HepG2 (cell line): ENCODE results near the gene IL15. TPM values are rescaled to one million over a fixed set of nuclear protein-coding genes. Genes with fewer than 3 reads are reported as not detected.

Source experiments
- ATAC-seq: fragments of 200-7000 bp; cut with Tn5 transposase; 3 replicates; pipeline ENCODE4 v1.9.1; 2020; ENCODE audit warnings: mild to moderate bottlenecking, moderate library complexity
- BruUV-seq: library from RNA; stranded (reverse); fragments of 400-500 nt; replicated peaks from 2 replicates; lab custom pipeline; 2021; lab: Mats Ljungman, UMichigan
- CTCF ChIA-PET: fragments of 300-600 bp; formaldehyde crosslinking; extraction: SDS; loops from one replicate; lab custom pipeline; 2021; ENCODE audit warnings: low total read pairs, inconsistent platforms, low intra/inter-chr PET ratio; lab: Yijun Ruan, JAX
- POLR2A ChIA-PET: fragments of 350-600 bp; sonication (Branson Sonifier 250); formaldehyde crosslinking; loops from one replicate; lab custom pipeline; 2020; ENCODE audit warnings: antibody characterized with exemption, inconsistent platforms; lab: Yijun Ruan, JAX
- DNase-seq: peaks from one replicate; pipeline ENCODE4 v3.0.0-alpha.2; 2015; ENCODE audit warnings: low spot score
- FAIRE-seq: peaks from 3 replicates; lab custom pipeline; 2011; peaks lifted over from hg19 to GRCh38; lab: Jason Lieb, UNC
- H2AFZ ChIP-seq: one replicate; pipeline ENCODE4 v1.6.1; 2011; ENCODE audit warnings: low read length, inconsistent platforms
- H3K27ac ChIP-seq: fragments of 300-600 bp; 3 replicates; pipeline ENCODE4 v1.8.0; 2011; ENCODE audit warnings: mixed run types, mild to moderate bottlenecking, mixed read lengths, low read length, inconsistent platforms; ENCODE audit not compliant: insufficient read depth; ENCODE audit errors: extremely low read length
- H3K27me3 ChIP-seq, 2 experiments: fragments of 200-600 bp in 1 of 2; 2 replicates in 1 of 2; 3 replicates in 1 of 2; pipeline versions ENCODE4 v1.6.0 to v1.8.0; 2011; ENCODE audit warnings: low read length in 2 of 2, mild to moderate bottlenecking in 2 of 2, moderate library complexity in 2 of 2, inconsistent platforms in 1 of 2; ENCODE audit not compliant: insufficient read depth in 2 of 2, control insufficient read depth in 1 of 2
- H3K36me3 ChIP-seq, 2 experiments: fragments of 200-600 bp in 1 of 2; replicated peaks in 1 of 2; 2 replicates in 1 of 2; 3 replicates in 1 of 2; pipeline versions ENCODE4 v1.5.1 to v1.8.0; 2011; ENCODE audit warnings: low read length in 2 of 2, inconsistent platforms in 1 of 2; ENCODE audit not compliant: insufficient read depth in 2 of 2, control insufficient read depth in 1 of 2
- H3K4me1 ChIP-seq: 2 replicates; pipeline ENCODE4 v1.5.1; 2012; ENCODE audit warnings: low read length, inconsistent platforms; ENCODE audit not compliant: insufficient read depth
- H3K4me2 ChIP-seq: 2 replicates; pipeline ENCODE4 v1.6.0; 2011; ENCODE audit warnings: low read depth, low read length, inconsistent platforms
- H3K4me3 ChIP-seq, 3 experiments: fragments of 200-600 bp in 1 of 3; sonication (generic), shearing (Covaris generic) in 1 of 3; replicated peaks in 1 of 3; 2 replicates each; pipeline ENCODE4 v1.5.1; 2011 to 2016; ENCODE audit warnings: low read length in 3 of 3, inconsistent platforms in 2 of 3, low read depth in 2 of 3, mild to moderate bottlenecking in 2 of 3, control low read depth in 1 of 3, mixed read lengths in 1 of 3; ENCODE audit not compliant: insufficient read depth in 1 of 3
- H3K79me2 ChIP-seq: one replicate; pipeline ENCODE4 v1.6.1; 2011; ENCODE audit warnings: low read length, inconsistent platforms; ENCODE audit not compliant: insufficient read depth
- H3K9ac ChIP-seq: 2 replicates; pipeline ENCODE4 v1.6.0; 2011; ENCODE audit warnings: mild to moderate bottlenecking, low read depth, low read length, inconsistent platforms; ENCODE audit not compliant: insufficient read depth
- H3K9me3 ChIP-seq: 2 replicates; pipeline ENCODE4 v1.5.1; 2012; ENCODE audit warnings: mild to moderate bottlenecking, low read length
- H4K20me1 ChIP-seq: 2 replicates; pipeline ENCODE4 v1.6.0; 2011; ENCODE audit warnings: inconsistent platforms, mild to moderate bottlenecking, low read length, moderate library complexity; ENCODE audit not compliant: insufficient read depth
- ADNP ChIP-seq: sonication (generic); formaldehyde crosslinking; IDR thresholded peaks from 2 replicates; pipeline ENCODE4 v1.4.0; 2020; ENCODE audit warnings: missing genetic modification reagents
- CEBPB ChIP-seq: IDR thresholded peaks from 2 replicates; pipeline ENCODE4 v1.6.1; 2011; ENCODE audit warnings: low read depth, low read length, improper control_type of control experiment, borderline replicate concordance
- CENPT ChIP-seq: sonication (generic); formaldehyde crosslinking; IDR thresholded peaks from 2 replicates; pipeline ENCODE4 v1.8.0; 2022; ENCODE audit warnings: low read depth, mild to moderate bottlenecking, moderate library complexity, missing genetic modification reagents
- CENPX ChIP-seq: sonication (generic); formaldehyde crosslinking; IDR thresholded peaks from 2 replicates; pipeline ENCODE4 v1.9.0; 2021; ENCODE audit warnings: mild to moderate bottlenecking, missing genetic modification reagents, moderate library complexity
- DBP ChIP-seq: sonication (generic); formaldehyde crosslinking; IDR thresholded peaks from 2 replicates; pipeline ENCODE4 v1.4.0; 2020; ENCODE audit warnings: missing genetic modification reagents; ENCODE audit errors: not compliant biosample characterization
- HDAC2 ChIP-seq: sonication (generic); formaldehyde crosslinking; IDR thresholded peaks from 2 replicates; pipeline ENCODE4 v1.4.0; 2020; ENCODE audit warnings: missing genetic modification reagents
- NFRKB ChIP-seq: fragments of 450-650 bp; IDR thresholded peaks from 2 replicates; pipeline ENCODE4 v1.6.1; 2017
- PHB2 ChIP-seq: fragments of 450-650 bp; IDR thresholded peaks from 2 replicates; pipeline ENCODE4 v1.6.1; 2018; ENCODE audit not compliant: partially characterized antibody
- PHF8 ChIP-seq: sonication (generic); formaldehyde crosslinking; IDR thresholded peaks from 2 replicates; pipeline ENCODE4 v1.5.0; 2020; ENCODE audit warnings: missing genetic modification reagents
- PLSCR1 ChIP-seq: sonication (generic); formaldehyde crosslinking; IDR thresholded peaks from 2 replicates; pipeline ENCODE4 v1.5.0; 2020; ENCODE audit warnings: missing genetic modification reagents, mild to moderate bottlenecking, borderline replicate concordance
- RARA ChIP-seq: IDR thresholded peaks from 2 replicates; pipeline ENCODE4 v1.6.1; 2016; ENCODE audit warnings: missing genetic modification reagents, missing compliant biosample characterization
- SOX6 ChIP-seq, 2 experiments: fragments of 450-650 bp in 1 of 2; sonication (generic) in 1 of 2; formaldehyde crosslinking in 1 of 2; IDR thresholded peaks; 2 replicates each; pipeline versions ENCODE4 v1.4.0 to v1.6.1; 2017 to 2020; ENCODE audit warnings: antibody characterized with exemption in 1 of 2, mild to moderate bottlenecking in 1 of 2, missing genetic modification reagents in 1 of 2
- ZMYM2 ChIP-seq: sonication (generic); formaldehyde crosslinking; IDR thresholded peaks from 2 replicates; pipeline ENCODE4 v1.8.0; 2022; ENCODE audit warnings: mild to moderate bottlenecking, missing genetic modification reagents
- ZNF224 ChIP-seq: sonication (generic); formaldehyde crosslinking; IDR thresholded peaks from 2 replicates; pipeline ENCODE4 v1.5.0; 2020; ENCODE audit warnings: mild to moderate bottlenecking, missing genetic modification reagents
- ZNF629 ChIP-seq: sonication (generic); formaldehyde crosslinking; conservative IDR thresholded peaks from 2 replicates; pipeline ENCODE4 v1.5.0; 2020; ENCODE audit warnings: missing genetic modification reagents
- WGBS: methylation state at CpG from one replicate; pipeline ENCODE4 v1.1.6; 2017; ENCODE audit warnings: low lambda C conversion rate; 5-methylcytosine and 5-hydroxymethylcytosine counted together
- in situ Hi-C: cut with HindIII; loops from 2 replicates; pipeline ENCODE4 v1.10.0; 2017; ENCODE audit warnings: low pct_unique_long_range_greater_than_20kb; ENCODE audit not compliant: extremely low pct_ligation_motif_present
- intact Hi-C: fragments of 100-400 bp; cut with micrococcal nuclease; formaldehyde crosslinking; loops from one replicate; pipeline ENCODE4 v1.10.0; 2022; ENCODE audit not compliant: unreplicated experiment
- polyA plus RNA-seq, 8 experiments: library from polyadenylated mRNA; depleted of rRNA in 3 of 8; stranded (reverse) in 7 of 8; unstranded in 1 of 8; fragments of >200 nt; fragmentation: Illumina TruSeq in 4 of 8; extraction: Trizol in 4 of 8; gene quantifications; 2 replicates each; pipeline versions ENCODE4 v1.2.1 to v1.2.3, GENCODE V29; 2011 to 2016; ENCODE audit warnings: low read depth in 4 of 8, missing spikeins in 1 of 8, mixed read lengths in 1 of 8; ENCODE audit not compliant: insufficient read depth in 1 of 8
- total RNA-seq, 5 experiments: library from RNA; depleted of rRNA; stranded (reverse); fragments of >200 nt; fragmentation: Illumina TruSeq; extraction: Trizol; gene quantifications; 2 replicates each; pipeline ENCODE4 v1.2.3, GENCODE V29; 2016; ENCODE audit warnings: low read depth in 1 of 5

Gene IL15
- total and polyA plus RNA-seq, 2 of the 13 experiments (the other 11 are each of a cell fraction or from before 2014, with no cell fraction given) = 0.12 to 0.24 TPM

GRCh38 chr4:141761926-141762325 is 125.5 kb downstream of the IL15 start:
- no peak for FAIRE-seq

More at GRCh38 chr4:141761926-141762325, 125.5 kb downstream of the IL15 start:
- H3K4me2 ChIP-seq = no peak overlapping the region
- no peak for DNase-seq
- no peak overlapping the region for H2AFZ ChIP-seq
- no peaks in the 10 kb centered on the region for H3K27me3 ChIP-seq
- no peaks in the 10 kb centered on the region for H3K4me1 ChIP-seq
- no peaks in the 10 kb centered on the region for H3K9me3 ChIP-seq
- no peak overlapping the region for H3K4me3 ChIP-seq
- H4K20me1 ChIP-seq = no peaks in the 10 kb centered on the region
- POLR2A ChIA-PET = no interaction called here
- intact Hi-C loops = no loop called here
- BruUV-seq = no TSS peak
- H3K27ac ChIP-seq = no peak overlapping the region
- H3K36me3 ChIP-seq = no peaks in the 10 kb centered on the region
- no peak overlapping the region for H3K9ac ChIP-seq
- CTCF ChIA-PET = no interaction called here
- H3K79me2 ChIP-seq = no peaks in the 10 kb centered on the region
- WGBS = 0% methylated on average over 2 of the region's 2 CpGs
- no peak for ATAC-seq
- no peak for TF ChIP-seq DBP
- no peak for TF ChIP-seq CENPX
- no peak for TF ChIP-seq CEBPB
- no peak for TF ChIP-seq PHF8
- no peak for TF ChIP-seq ZNF224
- no peak for TF ChIP-seq CENPT (CRISPR knock-in tag)
- TF ChIP-seq PHB2 = no peak
- TF ChIP-seq NFRKB = no peak
- no peak for TF ChIP-seq ZMYM2 (CRISPR knock-in tag)
- no peak for TF ChIP-seq ADNP (CRISPR knock-in tag)
- no peak for TF ChIP-seq ZNF629 (CRISPR knock-in tag)
- TF ChIP-seq RARA (CRISPR knock-in tag) = no peak
- no peak for TF ChIP-seq HDAC2
- TF ChIP-seq SOX6 (IDR thresholded peaks at IDR 0.05) = no peak
- TF ChIP-seq SOX6 (CRISPR knock-in tag; IDR thresholded peaks at IDR 0.05) = no peak
- TF ChIP-seq PLSCR1 (CRISPR knock-in tag) = no peak
- TF ChIP-seq, all 625 proteins: peak for 0
- in situ Hi-C loops = no loop called here
